Transverse colon (tissue), 4 donors: ENCODE measurements around the gene ATP6V1E1. TPM values are rescaled to one million over a fixed set of nuclear protein-coding genes. Genes with fewer than 3 reads are reported as not detected.
A peak's percentile ranks its signal among the peaks of the same experiment; 100 is the strongest.
"Not testable (repeated sequence)": the region's sequence is repeated elsewhere in the genome, so short reads cannot be mapped to it uniquely, and the experiment has no call there.

ENCODE experiments used
- DNase-seq: peaks from one replicate; pipeline ENCODE4 v3.0.0-alpha.2; 2019
- H3K27ac ChIP-seq, 4 donors: fragments of 200-600 bp; sonication (generic); 2 replicates each; pipeline ENCODE4 v1.5.1; 2016 to 2018; ENCODE audit warnings: inconsistent platforms in 4 of 4
- H3K27me3 ChIP-seq: fragments of 200-600 bp; sonication (generic); 2 replicates; pipeline ENCODE4 v1.5.1; 2017; ENCODE audit warnings: inconsistent platforms
- H3K36me3 ChIP-seq, 4 donors: fragments of 200-600 bp; sonication (generic); 2 replicates each; pipeline ENCODE4 v1.5.1; 2017 to 2019; ENCODE audit warnings: inconsistent platforms in 4 of 4
- H3K4me1 ChIP-seq, 4 donors: fragments of 200-600 bp; sonication (generic); 2 replicates each; pipeline ENCODE4 v1.5.1; 2017 to 2020; ENCODE audit warnings: inconsistent platforms in 4 of 4
- H3K4me3 ChIP-seq, 4 donors: fragments of 200-600 bp; sonication (generic); 1 replicate in 1 of 4; 2 replicates in 3 of 4; pipeline versions ENCODE4 v1.5.1 to v1.6.1; 2017 to 2019; ENCODE audit warnings: inconsistent platforms in 4 of 4
- H3K9me3 ChIP-seq, 2 donors: fragments of 200-600 bp; sonication (generic); 2 replicates each; pipeline ENCODE4 v1.5.1; 2017 to 2019; ENCODE audit warnings: inconsistent platforms in 2 of 2
- EP300 ChIP-seq: sonication (generic); formaldehyde crosslinking; IDR thresholded peaks from one replicate; pipeline ENCODE4 v1.6.1; 2017; ENCODE audit warnings: antibody characterized with exemption, low read depth
- POLR2A ChIP-seq: fragments of 450-650 bp; IDR thresholded peaks from one replicate; pipeline ENCODE4 v1.6.1; 2016; ENCODE audit warnings: antibody characterized with exemption, mild to moderate bottlenecking, moderate library complexity
- POLR2AphosphoS5 ChIP-seq, 3 donors: sonication (generic); formaldehyde crosslinking; IDR thresholded peaks; one replicate each; pipeline ENCODE4 v1.6.1; 2016; ENCODE audit warnings: antibody characterized with exemption in 3 of 3
- WGBS, 2 donors: methylation state at CpG; one replicate each; pipeline ENCODE4 v1.1.5; 2018; ENCODE audit warnings: low coverage in 1 of 2; 5-methylcytosine and 5-hydroxymethylcytosine counted together
- in situ Hi-C, 4 donors: fragments of 200-750 bp; cut with MboI; loops; one replicate each; pipeline versions ENCODE4 v1.15.0 to v1.15.1; 2017; ENCODE audit warnings: low sequenced_read_pairs in 3 of 4, low pct_ligation_motif_present in 1 of 4, low pct_unique_long_range_greater_than_20kb in 1 of 4
- intact Hi-C: fragments of 100-400 bp; cut with DNase I; formaldehyde crosslinking; loops from one replicate; pipeline ENCODE4 v1.15.1; 2023; ENCODE audit warnings: low total_unique reads
- total RNA-seq, 4 donors: library from RNA; depleted of rRNA; stranded (reverse); fragments of >200 nt; gene quantifications; one replicate each; pipeline ENCODE4 v1.1.0, GENCODE V29; 2016
- TF ChIP-seq, protein P1 (sequence below), 5 experiments: fragments of 200-600 bp in 3 of 5; fragments of 450-650 bp in 2 of 5; sonication (generic) in 3 of 5; IDR thresholded peaks; 1 replicate in 2 of 5; 2 replicates in 3 of 5; pipeline ENCODE4 v1.5.1; 2016 to 2017; ENCODE audit warnings: antibody characterized with exemption in 5 of 5, inconsistent platforms in 3 of 5, mild to moderate bottlenecking in 2 of 5, moderate library complexity in 1 of 5

ATP6V1E1 gene
- total RNA-seq, 4 donors from 2014 or later = 103 to 142 (median 107) TPM

DNA sequence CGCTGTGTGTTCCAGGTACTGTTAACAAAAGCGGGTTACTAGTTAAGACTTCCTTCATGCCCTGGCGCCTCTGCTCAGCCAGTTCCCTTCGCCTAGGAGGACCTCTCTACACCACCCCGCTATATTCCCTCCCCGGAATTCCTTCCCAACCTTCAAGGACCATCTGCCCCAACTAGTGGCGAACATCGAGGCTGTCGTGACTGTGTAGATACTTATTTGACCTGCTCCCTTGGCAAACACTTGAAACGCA, 9.6 kb upstream of the ATP6V1E1 start:
- Histone ChIP-seq H3K36me3 (no peaks in the 10 kb centered on the region), H3K27ac (peak overlapping the region; percentile 97 to 99 (median 98)), H3K9me3 (no peaks in the 10 kb centered on the region), H3K4me3 (peak overlapping the region; percentile 30 to 88 (median 68)), H3K27me3 (no peaks in the 10 kb centered on the region), H3K4me1 (peaks cover 0 to 25% (median 17%) of the 10 kb centered on the region in 4 donors)
- WGBS, 2 donors = 0% methylated on average over 3 to 10 of the region's 10 CpGs
- DNase-seq = no peak
- TF ChIP-seq, protein P1, sequence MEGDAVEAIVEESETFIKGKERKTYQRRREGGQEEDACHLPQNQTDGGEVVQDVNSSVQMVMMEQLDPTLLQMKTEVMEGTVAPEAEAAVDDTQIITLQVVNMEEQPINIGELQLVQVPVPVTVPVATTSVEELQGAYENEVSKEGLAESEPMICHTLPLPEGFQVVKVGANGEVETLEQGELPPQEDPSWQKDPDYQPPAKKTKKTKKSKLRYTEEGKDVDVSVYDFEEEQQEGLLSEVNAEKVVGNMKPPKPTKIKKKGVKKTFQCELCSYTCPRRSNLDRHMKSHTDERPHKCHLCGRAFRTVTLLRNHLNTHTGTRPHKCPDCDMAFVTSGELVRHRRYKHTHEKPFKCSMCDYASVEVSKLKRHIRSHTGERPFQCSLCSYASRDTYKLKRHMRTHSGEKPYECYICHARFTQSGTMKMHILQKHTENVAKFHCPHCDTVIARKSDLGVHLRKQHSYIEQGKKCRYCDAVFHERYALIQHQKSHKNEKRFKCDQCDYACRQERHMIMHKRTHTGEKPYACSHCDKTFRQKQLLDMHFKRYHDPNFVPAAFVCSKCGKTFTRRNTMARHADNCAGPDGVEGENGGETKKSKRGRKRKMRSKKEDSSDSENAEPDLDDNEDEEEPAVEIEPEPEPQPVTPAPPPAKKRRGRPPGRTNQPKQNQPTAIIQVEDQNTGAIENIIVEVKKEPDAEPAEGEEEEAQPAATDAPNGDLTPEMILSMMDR (IDR thresholded peaks at IDR 0.05) = no peak
- TF ChIP-seq POLR2AphosphoS5 (IDR thresholded peaks at IDR 0.05) = no peak
- no peak for TF ChIP-seq EP300
- TF ChIP-seq POLR2A = no peak
- in situ Hi-C loops (no loop called here), intact Hi-C loops (loop anchor here (10.0 kb wide), 1 partner anchor 83 kb away; no protein-coding TSS in a partner anchor)

GRCh38 chr22:17637490-17638181, 9.1 kb upstream of the ATP6V1E1 start:
- TF ChIP-seq POLR2A = no peak
- TF ChIP-seq, protein P1 (IDR thresholded peaks at IDR 0.05) = no peak
- TF ChIP-seq EP300 = no peak
- H3K27me3 ChIP-seq = no peaks in the 10 kb centered on the region
- peak overlapping the region; percentile 97 to 99 (median 98) for H3K27ac ChIP-seq
- in situ Hi-C loops = no loop called here
- intact Hi-C loops = loop anchor here (10.0 kb wide), 1 partner anchor 83 kb away; no protein-coding TSS in a partner anchor
- no peaks in the 10 kb centered on the region for H3K9me3 ChIP-seq
- H3K4me1 ChIP-seq = peaks cover 0 to 25% (median 17%) of the 10 kb centered on the region in 4 donors
- peak overlapping the region; percentile 30 to 88 (median 68) for H3K4me3 ChIP-seq
- no peak for DNase-seq
- H3K36me3 ChIP-seq = no peaks in the 10 kb centered on the region
- WGBS, 2 donors = 43 to 49% methylated on average over 8 to 10 of the region's 10 CpGs

DNA sequence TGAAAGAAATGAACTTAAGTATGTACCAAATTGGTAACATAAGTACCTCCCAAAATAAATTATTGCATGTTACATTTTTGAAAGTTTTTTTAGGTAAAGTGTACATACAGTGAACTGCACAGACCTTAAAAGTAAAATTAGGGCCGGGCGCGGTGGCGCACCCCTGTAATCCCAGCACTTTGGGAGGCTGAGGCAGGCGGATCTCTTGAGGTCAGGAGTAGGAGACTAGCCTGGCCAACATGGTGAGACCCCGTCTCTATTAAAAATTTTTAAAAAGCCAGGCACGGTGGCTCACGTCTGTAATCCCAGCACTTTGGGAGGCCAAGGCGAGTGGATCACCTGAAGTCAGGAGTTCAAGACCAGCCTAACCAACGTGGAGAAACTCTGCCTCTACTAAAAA, 8.3 kb upstream of the ATP6V1E1 start:
- Histone ChIP-seq H3K27ac (peak overlapping the region in 3 of 4 donors; percentile 97 to 98 (median 98)), H3K4me1 (peaks cover 0 to 25% (median 17%) of the 10 kb centered on the region in 4 donors)
- H3K27me3 ChIP-seq, in situ Hi-C loops, H3K9me3 ChIP-seq, H3K36me3 ChIP-seq, H3K4me3 ChIP-seq, DNase-seq: not testable (repeated sequence)
- WGBS, 2 donors = 95% methylated on average over 6 to 9 of the region's 10 CpGs
- intact Hi-C loops = loop anchor here (10.0 kb wide), 1 partner anchor 82 kb away; no protein-coding TSS in a partner anchor

DNA sequence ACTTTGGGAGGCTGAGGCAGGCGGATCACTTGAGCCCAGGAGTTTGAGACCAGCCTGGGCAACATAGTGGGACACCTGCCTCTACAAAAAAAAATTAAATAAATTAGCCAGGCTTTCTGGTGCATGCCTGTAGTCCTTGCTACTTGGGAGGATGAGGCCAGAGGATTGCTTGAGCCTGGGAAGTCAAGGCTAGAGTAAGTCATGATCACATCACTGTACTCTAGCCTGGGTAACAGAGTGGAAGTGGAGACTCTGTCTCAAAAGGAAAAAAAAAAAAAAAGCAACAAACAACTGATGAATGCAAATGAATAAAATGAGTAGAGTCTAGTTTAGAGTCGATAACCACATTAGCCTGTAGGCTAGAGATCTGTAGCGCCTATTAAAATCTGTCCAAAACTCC, 6.1 kb upstream of the ATP6V1E1 start:
- in situ Hi-C loops = no loop called here
- no peak overlapping the region for H3K27ac ChIP-seq
- DNase-seq = no peak
- TF ChIP-seq, protein P1 (IDR thresholded peaks at IDR 0.05) = no peak
- TF ChIP-seq POLR2A = no peak
- TF ChIP-seq POLR2AphosphoS5 (IDR thresholded peaks at IDR 0.05) = no peak
- TF ChIP-seq EP300 = no peak
- peaks cover 0 to 16% (median 9%) of the 10 kb centered on the region in 4 donors for H3K4me1 ChIP-seq
- intact Hi-C loops = loop anchor here (10.0 kb wide), 1 partner anchor 80 kb away; no protein-coding TSS in a partner anchor
- no peaks in the 10 kb centered on the region for H3K27me3 ChIP-seq
- no peaks in the 10 kb centered on the region for H3K9me3 ChIP-seq
- H3K4me3 ChIP-seq = no peak overlapping the region
- H3K36me3 ChIP-seq = no peaks in the 10 kb centered on the region
- WGBS, 2 donors = 90 to 100% methylated on average over 2 to 3 of the region's 3 CpGs

DNA sequence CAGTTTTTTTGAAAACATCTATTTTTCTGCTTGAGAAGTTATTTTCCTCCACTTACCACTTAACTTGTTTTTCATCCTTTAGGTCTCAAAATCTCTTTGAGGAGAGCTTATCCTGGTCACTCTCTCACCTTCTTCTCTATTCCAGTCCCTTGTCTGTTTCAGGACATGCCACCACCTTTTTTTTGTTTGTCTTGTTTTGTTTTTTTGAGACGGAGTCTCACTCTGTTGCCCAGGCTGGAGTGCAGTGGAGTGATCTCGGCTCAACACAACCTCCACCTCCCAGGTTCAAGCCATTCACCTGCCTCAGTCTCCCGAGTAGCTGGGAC, 5.4 kb upstream of the ATP6V1E1 start:
- Histone ChIP-seq H3K36me3 (no peaks in the 10 kb centered on the region), H3K27ac (peak overlapping the region in 1 of 4 donors; percentile 56), H3K27me3 (no peaks in the 10 kb centered on the region), H3K9me3 (no peaks in the 10 kb centered on the region), H3K4me3 (no peak overlapping the region), H3K4me1 (peaks cover 0 to 19% (median 9%) of the 10 kb centered on the region in 4 donors)
- in situ Hi-C loops = no loop called here
- 90 to 93% methylated on average over 3 of the region's 3 CpGs for WGBS, 2 donors
- intact Hi-C loops = loop anchor here (10.0 kb wide), 1 partner anchor 79 kb away; no protein-coding TSS in a partner anchor
- TF ChIP-seq EP300 (no peak), POLR2AphosphoS5 (IDR thresholded peaks at IDR 0.05) (no peak), POLR2A (no peak)
- TF ChIP-seq, protein P1 (IDR thresholded peaks at IDR 0.05) = no peak
- no peak for DNase-seq
